Smooth muscle cell (in vitro differentiated cells): Measurements from ENCODE around the gene C1QTNF1. TPM values are rescaled to one million over a fixed set of nuclear protein-coding genes. Genes with fewer than 3 reads are reported as not detected.

ENCODE experiments used
- DNase-seq: peaks from one replicate; lab custom pipeline; 2025; ENCODE audit not compliant: unreplicated experiment; lab: John Stamatoyannopoulos, UW
- H2AFZ ChIP-seq: fragments of 200-600 bp; sonication (generic); 2 replicates; pipeline ENCODE4 v1.6.0; 2016; ENCODE audit warnings: antibody characterized with exemption, low read depth, mild to moderate bottlenecking
- H3F3A ChIP-seq: fragments of 200-600 bp; sonication (generic); 2 replicates; pipeline ENCODE4 v1.6.0; 2017; ENCODE audit warnings: antibody characterized with exemption, low read depth
- H3K27ac ChIP-seq: fragments of 200-600 bp; sonication (generic); 2 replicates; pipeline ENCODE4 v1.5.1; 2016; ENCODE audit warnings: low read depth, mild to moderate bottlenecking
- H3K27me3 ChIP-seq: fragments of 200-600 bp; sonication (generic); 2 replicates; pipeline ENCODE4 v1.6.1; 2016; ENCODE audit warnings: low read depth, mild to moderate bottlenecking
- H3K36me3 ChIP-seq: fragments of 200-600 bp; sonication (generic); 2 replicates; pipeline ENCODE4 v1.5.1; 2016; ENCODE audit warnings: low read depth
- H3K4me1 ChIP-seq: fragments of 200-600 bp; sonication (generic); 2 replicates; pipeline ENCODE4 v1.5.1; 2016; ENCODE audit warnings: low read depth
- H3K4me2 ChIP-seq: fragments of 200-600 bp; sonication (generic); 2 replicates; pipeline ENCODE4 v1.6.0; 2016; ENCODE audit warnings: mild to moderate bottlenecking
- H3K4me3 ChIP-seq: fragments of 200-600 bp; sonication (generic); 2 replicates; pipeline ENCODE4 v1.5.1; 2016; ENCODE audit warnings: mild to moderate bottlenecking
- H3K79me2 ChIP-seq: fragments of 200-600 bp; sonication (generic); 2 replicates; pipeline ENCODE4 v1.6.0; 2016; ENCODE audit warnings: low read depth, mild to moderate bottlenecking
- H3K9ac ChIP-seq: fragments of 200-600 bp; sonication (generic); 2 replicates; pipeline ENCODE4 v1.6.0; 2016; ENCODE audit warnings: low read depth
- H3K9me3 ChIP-seq: fragments of 200-600 bp; sonication (generic); replicated peaks from 2 replicates; pipeline ENCODE4 v1.5.1; 2016; ENCODE audit warnings: low read depth
- H4K20me1 ChIP-seq: fragments of 200-600 bp; sonication (generic); 2 replicates; pipeline ENCODE4 v1.6.0; 2016; ENCODE audit warnings: low read depth
- WGBS: methylation state at CpG from one replicate; pipeline ENCODE4 v1.1.7; 2016; ENCODE audit warnings: low lambda C conversion rate; 5-methylcytosine and 5-hydroxymethylcytosine counted together
- polyA plus RNA-seq: library from polyadenylated mRNA; unstranded; fragments of >200 nt; fragmentation: Nextera tagmentation; extraction: Ambion mirVana; gene quantifications from 2 replicates; pipeline ENCODE4 v1.2.1, GENCODE V29; 2016
- total RNA-seq: library from RNA; depleted of rRNA; stranded (reverse); fragments of >200 nt; gene quantifications from 2 replicates; pipeline ENCODE4 v1.2.3, GENCODE V29; 2014
- TF ChIP-seq, protein P1 (sequence below): fragments of 200-600 bp; sonication (generic); IDR thresholded peaks from 2 replicates; pipeline ENCODE4 v1.5.1; 2017; ENCODE audit warnings: borderline replicate concordance, mild to moderate bottlenecking, antibody characterized with exemption; ENCODE audit not compliant: insufficient read depth, poor library complexity, severe bottlenecking

C1QTNF1 gene
- total and polyA plus RNA-seq, 2 experiments from 2014 or later, result 5.7 to 9.4 TPM

DNA sequence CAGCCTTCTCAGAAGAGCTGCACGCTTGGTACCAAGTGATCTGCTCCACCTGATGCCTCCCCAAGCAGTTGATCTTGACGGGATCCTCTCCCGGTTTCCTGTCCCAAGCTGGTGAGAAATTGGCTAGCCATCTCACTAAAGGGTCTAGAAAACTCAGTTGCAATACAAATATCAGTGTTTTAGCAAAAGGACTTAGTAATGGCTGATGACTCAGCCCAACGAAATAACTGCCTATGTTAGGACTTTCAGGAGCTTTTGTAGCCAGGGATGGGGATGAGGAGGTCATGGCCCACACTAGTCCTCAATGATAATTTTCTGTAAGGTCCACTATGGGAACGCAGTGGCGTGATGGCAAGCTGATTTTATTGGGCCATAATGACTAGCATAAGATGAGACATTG lies 27.3 kb downstream of the C1QTNF1 start:
- H3K27me3 ChIP-seq, result no peaks in the 10 kb centered on the region
- no peak overlapping the region for H3K9ac ChIP-seq
- no peaks in the 10 kb centered on the region for H3K36me3 ChIP-seq
- H3K9me3 ChIP-seq, result peaks cover 7% of the 10 kb centered on the region
- no peaks in the 10 kb centered on the region for H4K20me1 ChIP-seq
- TF ChIP-seq, protein P1, sequence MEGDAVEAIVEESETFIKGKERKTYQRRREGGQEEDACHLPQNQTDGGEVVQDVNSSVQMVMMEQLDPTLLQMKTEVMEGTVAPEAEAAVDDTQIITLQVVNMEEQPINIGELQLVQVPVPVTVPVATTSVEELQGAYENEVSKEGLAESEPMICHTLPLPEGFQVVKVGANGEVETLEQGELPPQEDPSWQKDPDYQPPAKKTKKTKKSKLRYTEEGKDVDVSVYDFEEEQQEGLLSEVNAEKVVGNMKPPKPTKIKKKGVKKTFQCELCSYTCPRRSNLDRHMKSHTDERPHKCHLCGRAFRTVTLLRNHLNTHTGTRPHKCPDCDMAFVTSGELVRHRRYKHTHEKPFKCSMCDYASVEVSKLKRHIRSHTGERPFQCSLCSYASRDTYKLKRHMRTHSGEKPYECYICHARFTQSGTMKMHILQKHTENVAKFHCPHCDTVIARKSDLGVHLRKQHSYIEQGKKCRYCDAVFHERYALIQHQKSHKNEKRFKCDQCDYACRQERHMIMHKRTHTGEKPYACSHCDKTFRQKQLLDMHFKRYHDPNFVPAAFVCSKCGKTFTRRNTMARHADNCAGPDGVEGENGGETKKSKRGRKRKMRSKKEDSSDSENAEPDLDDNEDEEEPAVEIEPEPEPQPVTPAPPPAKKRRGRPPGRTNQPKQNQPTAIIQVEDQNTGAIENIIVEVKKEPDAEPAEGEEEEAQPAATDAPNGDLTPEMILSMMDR, result no peak
- no peak overlapping the region for H3K4me2 ChIP-seq
- WGBS, result 79% methylated on average over 6 of the region's 6 CpGs
- no peak for DNase-seq
- peaks cover 6% of the 10 kb centered on the region for H3K4me1 ChIP-seq
- no peak overlapping the region for H3K4me3 ChIP-seq
- H3F3A ChIP-seq, result no peaks in the 10 kb centered on the region
- no peak overlapping the region for H2AFZ ChIP-seq
- no peaks in the 10 kb centered on the region for H3K79me2 ChIP-seq
- H3K27ac ChIP-seq, result no peak overlapping the region

DNA sequence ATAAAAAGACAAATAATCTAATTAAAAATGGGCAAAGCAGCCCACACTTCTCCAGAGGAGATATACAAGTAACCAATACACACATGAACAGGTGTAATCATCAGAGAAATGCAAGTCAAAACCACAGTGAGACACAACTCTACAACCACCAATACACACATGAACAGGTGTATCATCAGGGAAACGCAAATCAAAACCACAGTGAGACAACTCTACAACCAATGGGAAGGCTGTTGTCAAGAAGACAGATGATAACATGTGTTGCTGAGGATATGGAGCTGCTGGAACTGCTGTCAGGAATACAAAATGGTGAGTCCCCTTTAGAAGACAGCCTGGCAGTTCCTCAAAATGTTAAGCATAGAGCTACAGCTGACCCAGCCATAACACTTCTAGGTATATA lies 28.2 kb downstream of the C1QTNF1 start:
- Histone ChIP-seq H3K79me2 (no peaks in the 10 kb centered on the region), H3K4me1 (peaks cover 6% of the 10 kb centered on the region), H3K27me3 (no peaks in the 10 kb centered on the region), H3K4me2 (no peak overlapping the region), H3K27ac (no peak overlapping the region), H3F3A (no peaks in the 10 kb centered on the region), H3K9ac (no peak overlapping the region), H4K20me1 (no peaks in the 10 kb centered on the region), H2AFZ (no peak overlapping the region), H3K36me3 (no peaks in the 10 kb centered on the region), H3K4me3 (no peak overlapping the region), H3K9me3 (peaks cover 7% of the 10 kb centered on the region)
- TF ChIP-seq, protein P1, result no peak
- WGBS, result 77% methylated on average over 1 of the region's 1 CpG
- no peak for DNase-seq

DNA sequence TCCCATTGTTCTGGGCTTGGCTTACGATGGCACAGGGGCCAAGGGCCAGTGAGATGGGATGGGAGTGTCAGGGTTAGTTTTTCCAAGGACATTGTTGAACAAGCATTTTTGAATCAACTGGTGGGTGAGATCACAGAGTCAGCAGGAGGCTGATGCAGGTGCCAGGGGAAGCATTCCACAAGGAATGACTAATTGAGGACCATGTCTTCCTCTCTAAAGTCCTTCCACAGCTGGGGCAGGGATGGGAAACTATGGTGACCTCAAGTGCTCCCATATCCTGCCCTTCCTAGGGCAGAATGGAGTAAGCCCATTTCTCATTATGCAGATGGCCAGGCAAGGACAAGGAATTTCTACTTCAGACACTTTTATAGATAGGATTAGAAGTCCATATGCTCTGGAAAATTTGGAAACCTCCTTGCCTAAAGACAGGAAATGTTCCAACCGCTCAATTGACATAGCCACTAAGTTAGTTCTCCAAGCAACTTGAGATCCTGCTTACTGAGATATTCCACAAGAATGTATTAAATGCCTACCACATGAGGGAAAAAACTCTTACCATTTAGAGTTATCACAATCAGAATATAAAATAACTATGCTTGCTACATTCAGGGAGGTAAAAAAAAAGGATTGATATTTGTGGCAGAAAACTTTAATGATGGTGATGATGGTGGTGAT lies 29.4 kb downstream of the C1QTNF1 start:
- no peak overlapping the region for H3K4me2 ChIP-seq
- no peak overlapping the region for H3K27ac ChIP-seq
- H3K9me3 ChIP-seq, result peaks cover 7% of the 10 kb centered on the region
- WGBS, result 86% methylated on average over 2 of the region's 2 CpGs
- H3K79me2 ChIP-seq, result no peaks in the 10 kb centered on the region
- H3K27me3 ChIP-seq, result no peaks in the 10 kb centered on the region
- DNase-seq, result no peak
- no peak overlapping the region for H3K9ac ChIP-seq
- H2AFZ ChIP-seq, result no peak overlapping the region
- no peaks in the 10 kb centered on the region for H3F3A ChIP-seq
- H4K20me1 ChIP-seq, result no peaks in the 10 kb centered on the region
- peaks cover 5% of the 10 kb centered on the region for H3K4me1 ChIP-seq
- H3K36me3 ChIP-seq, result no peaks in the 10 kb centered on the region
- TF ChIP-seq, protein P1, result no peak
- H3K4me3 ChIP-seq, result no peak overlapping the region

DNA sequence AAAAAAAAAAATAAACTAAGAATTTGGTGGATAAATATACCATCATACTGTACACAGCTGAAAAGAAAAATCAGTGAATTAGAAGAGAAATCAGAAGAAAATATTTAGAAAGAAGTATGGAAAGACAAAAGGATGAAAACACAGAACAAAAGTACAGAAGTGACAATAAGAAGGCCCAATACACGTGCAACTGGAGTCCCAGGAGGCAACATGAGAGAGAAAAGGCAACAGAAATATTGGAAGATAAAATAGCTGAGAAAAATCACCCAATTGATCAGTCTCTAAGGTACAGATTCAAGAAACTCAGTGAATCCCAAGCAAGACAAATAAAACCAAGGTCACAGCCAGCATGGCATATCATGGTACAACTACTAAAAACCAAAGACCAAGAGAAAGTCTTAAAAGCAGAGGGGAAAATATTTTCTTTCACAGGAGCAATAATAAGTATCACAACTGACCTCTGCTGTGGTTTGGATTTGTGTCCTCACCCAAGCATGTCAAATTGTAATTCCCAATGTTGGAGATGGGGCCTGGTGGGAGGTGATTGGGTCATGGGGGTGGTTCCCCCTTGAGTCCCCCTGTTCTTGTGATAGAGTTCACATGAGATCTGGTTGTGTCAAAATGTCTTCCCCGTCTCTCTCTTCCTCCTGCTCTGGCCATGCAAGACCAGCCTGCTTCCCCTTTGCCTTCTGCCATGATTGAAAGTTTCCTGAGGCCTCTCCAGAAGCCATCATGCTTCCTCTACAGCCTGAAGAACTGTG lies 30.4 kb downstream of the C1QTNF1 start:
- Histone ChIP-seq H2AFZ (no peak overlapping the region), H3K27me3 (no peaks in the 10 kb centered on the region), H3F3A (no peaks in the 10 kb centered on the region), H3K4me2 (no peak overlapping the region), H3K9ac (no peak overlapping the region), H3K4me3 (no peak overlapping the region), H3K9me3 (peaks cover 7% of the 10 kb centered on the region), H4K20me1 (no peaks in the 10 kb centered on the region), H3K27ac (no peak overlapping the region), H3K4me1 (no peaks in the 10 kb centered on the region), H3K79me2 (no peaks in the 10 kb centered on the region), H3K36me3 (no peaks in the 10 kb centered on the region)
- 65% methylated on average over 2 of the region's 2 CpGs for WGBS
- TF ChIP-seq, protein P1, result no peak
- no peak for DNase-seq
